IPS-18a (cell line): ENCODE measurements around the gene CXCR6.

Experiments used
- H3K27ac ChIP-seq: one replicate; pipeline ENCODE4 v1.5.1; 2013; ENCODE audit warnings: low read length
- H3K27me3 ChIP-seq: one replicate; pipeline ENCODE4 v1.6.1; 2013; ENCODE audit warnings: mild to moderate bottlenecking, low read length; ENCODE audit not compliant: control insufficient read depth, insufficient read depth
- H3K36me3 ChIP-seq: one replicate; pipeline ENCODE4 v1.6.1; 2013; ENCODE audit warnings: low read depth, low read length; ENCODE audit not compliant: control insufficient read depth
- H3K4me1 ChIP-seq: one replicate; pipeline ENCODE4 v1.6.1; 2013; ENCODE audit warnings: low read depth, low read length; ENCODE audit not compliant: control insufficient read depth
- H3K4me3 ChIP-seq: one replicate; pipeline ENCODE4 v1.5.1; 2013; ENCODE audit warnings: low read length
- H3K9ac ChIP-seq: one replicate; pipeline ENCODE4 v1.6.1; 2013; ENCODE audit warnings: mild to moderate bottlenecking, low read length, moderate library complexity
- H3K9me3 ChIP-seq: one replicate; pipeline ENCODE4 v1.6.1; 2013; ENCODE audit warnings: low read depth, low read length; ENCODE audit not compliant: control insufficient read depth

Gene CXCR6

DNA sequence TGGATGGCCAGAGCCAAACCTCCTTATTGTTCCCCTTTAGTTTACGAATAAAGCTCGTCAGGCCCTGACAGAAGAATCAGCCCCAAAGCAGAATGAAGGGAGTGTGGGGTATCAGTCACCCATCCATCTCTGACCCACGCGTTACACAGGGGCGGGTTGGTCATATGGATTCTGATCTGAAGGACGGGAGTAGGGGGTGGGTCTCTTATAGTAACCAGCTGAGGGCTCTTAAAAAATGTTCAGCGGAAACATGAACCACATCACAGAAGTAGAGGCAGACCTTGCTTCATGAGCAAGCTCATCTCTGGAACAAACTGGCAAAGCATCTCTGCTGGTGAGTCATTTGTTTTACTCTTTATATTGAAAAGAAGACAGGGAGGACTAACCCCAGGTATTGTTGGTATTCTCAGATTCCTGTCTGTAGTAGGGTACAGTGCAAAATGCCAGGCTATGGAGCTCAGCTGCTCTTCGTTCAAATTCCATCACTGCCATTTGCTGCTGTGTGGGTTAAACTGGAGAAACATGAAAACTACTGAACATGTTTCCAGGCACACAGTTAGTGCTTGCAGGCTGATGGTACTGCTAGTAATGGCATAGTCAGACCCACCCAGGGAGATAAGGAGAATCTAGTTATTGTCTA is at the start of gene CXCR6:
Gene CXCR6, plus strand, starts transcription at position 258 of the 640 bp plus-strand sequence. CDS start 3,018 bp downstream, outside the sequence.
- no peak within 1 kb of the TSS for H3K4me3 ChIP-seq
- H3K4me1 ChIP-seq: peaks cover 4% of the 10 kb centered on the region

DNA sequence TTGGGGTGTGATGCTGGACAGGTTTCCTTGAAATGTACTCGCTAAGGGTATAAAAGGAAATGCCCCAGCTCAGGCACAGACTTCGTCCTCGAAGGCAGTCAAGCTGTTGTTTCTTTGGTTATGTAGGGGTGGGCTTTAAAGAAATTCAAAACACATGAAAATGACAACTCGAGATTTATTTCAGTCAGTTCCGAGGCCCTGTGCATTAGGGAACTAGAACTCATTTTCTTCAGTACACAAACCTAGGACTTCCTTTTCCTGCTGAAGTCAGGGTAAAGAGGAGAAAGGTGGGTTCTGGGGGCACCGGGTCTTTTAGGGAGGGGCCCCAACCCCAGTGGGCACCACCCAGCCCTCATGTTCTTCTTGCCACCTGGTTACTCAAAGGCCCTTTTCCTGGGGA is 49.2 kb upstream of the CXCR6 start:
- H3K27me3 ChIP-seq: no peaks in the 10 kb centered on the region
- H3K4me1 ChIP-seq: no peaks in the 10 kb centered on the region

More for the DNA sequence above, at the start of gene CXCR6:
- no peaks in the 10 kb centered on the region for H3K9me3 ChIP-seq
- no peaks in the 10 kb centered on the region for H3K27me3 ChIP-seq
- no peak within 1 kb of the TSS for H3K9ac ChIP-seq
- peaks cover 19% of the 10 kb centered on the region for H3K36me3 ChIP-seq
- H3K27ac ChIP-seq: no peak within 1 kb of the TSS

GRCh38 chr3:45895686-45896468 is 47.4 kb upstream of the CXCR6 start:
- H3K36me3 ChIP-seq: no peaks in the 10 kb centered on the region
- no peaks in the 10 kb centered on the region for H3K27me3 ChIP-seq
- H3K4me3 ChIP-seq: no peak overlapping the region
- no peak overlapping the region for H3K27ac ChIP-seq
- no peaks in the 10 kb centered on the region for H3K9me3 ChIP-seq
- H3K4me1 ChIP-seq: no peaks in the 10 kb centered on the region
- no peak overlapping the region for H3K9ac ChIP-seq

More for the DNA sequence above, 49.2 kb upstream of the CXCR6 start:
- Histone ChIP-seq H3K9me3 (no peaks in the 10 kb centered on the region), H3K36me3 (no peaks in the 10 kb centered on the region), H3K27ac (no peak overlapping the region), H3K4me3 (no peak overlapping the region), H3K9ac (no peak overlapping the region)

DNA sequence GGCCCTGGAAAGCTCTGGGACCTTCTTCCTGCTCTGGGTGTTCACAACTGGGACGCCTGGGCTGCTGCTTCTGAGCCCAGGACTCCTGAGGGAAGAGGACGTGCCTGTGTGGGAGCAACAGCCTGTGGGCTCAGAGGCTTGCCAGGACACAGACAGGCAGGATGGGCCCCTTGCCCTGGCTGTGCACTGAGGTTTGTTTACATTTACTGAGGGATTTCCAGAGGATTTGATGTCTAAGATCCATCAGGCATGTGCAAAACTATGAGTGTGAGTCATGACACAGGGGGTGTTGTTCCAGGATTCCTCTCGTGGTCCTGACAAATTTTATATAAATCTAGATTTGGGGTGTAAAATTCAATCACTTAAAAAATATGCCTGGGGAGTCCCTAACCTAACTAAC is 46.3 kb upstream of the CXCR6 start:
- H3K4me1 ChIP-seq: no peaks in the 10 kb centered on the region
- H3K4me3 ChIP-seq: no peak overlapping the region
- no peaks in the 10 kb centered on the region for H3K9me3 ChIP-seq
- no peaks in the 10 kb centered on the region for H3K27me3 ChIP-seq
- H3K9ac ChIP-seq: no peak overlapping the region
- H3K27ac ChIP-seq: no peak overlapping the region
- no peaks in the 10 kb centered on the region for H3K36me3 ChIP-seq

GRCh38 chr3:45904931-45905330 is 38.3 kb upstream of the CXCR6 start:
- no peak overlapping the region for H3K9ac ChIP-seq
- H3K9me3 ChIP-seq: no peaks in the 10 kb centered on the region
- no peaks in the 10 kb centered on the region for H3K27me3 ChIP-seq
- H3K36me3 ChIP-seq: no peaks in the 10 kb centered on the region
- H3K4me3 ChIP-seq: no peak overlapping the region
- no peak overlapping the region for H3K27ac ChIP-seq
- no peaks in the 10 kb centered on the region for H3K4me1 ChIP-seq

DNA sequence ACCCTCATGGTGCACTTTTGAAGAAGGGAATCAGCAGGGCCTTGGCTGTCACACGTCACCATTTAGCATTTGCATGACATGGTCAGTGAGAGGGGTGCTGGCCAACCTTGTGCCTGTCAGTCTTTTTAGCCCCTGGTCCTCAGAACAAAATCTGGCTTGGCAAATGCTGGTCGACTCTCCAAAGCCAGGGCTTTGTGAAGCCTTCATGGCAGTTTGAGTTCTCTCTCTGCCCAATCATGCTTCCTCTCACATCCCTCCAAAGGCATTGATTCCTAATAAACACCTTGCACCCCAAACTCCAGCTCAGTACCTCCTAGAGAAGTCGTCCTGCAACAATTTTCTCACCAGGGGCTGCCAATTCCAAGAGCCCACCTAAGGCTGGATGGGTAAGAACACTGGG is 37.5 kb upstream of the CXCR6 start:
- Histone ChIP-seq H3K27me3 (no peaks in the 10 kb centered on the region), H3K4me1 (no peaks in the 10 kb centered on the region), H3K9me3 (no peaks in the 10 kb centered on the region), H3K27ac (no peak overlapping the region), H3K9ac (no peak overlapping the region), H3K4me3 (no peak overlapping the region), H3K36me3 (no peaks in the 10 kb centered on the region)

GRCh38 chr3:45906681-45907407 is 36.4 kb upstream of the CXCR6 start:
- Histone ChIP-seq H3K27me3 (no peaks in the 10 kb centered on the region), H3K9ac (no peak overlapping the region), H3K36me3 (no peaks in the 10 kb centered on the region), H3K4me3 (no peak overlapping the region), H3K4me1 (no peaks in the 10 kb centered on the region), H3K9me3 (no peaks in the 10 kb centered on the region), H3K27ac (no peak overlapping the region)

GRCh38 chr3:45907769-45908705 is 35.2 kb upstream of the CXCR6 start:
- Histone ChIP-seq H3K27me3 (no peaks in the 10 kb centered on the region), H3K36me3 (no peaks in the 10 kb centered on the region), H3K27ac (no peak overlapping the region), H3K9ac (no peak overlapping the region), H3K9me3 (no peaks in the 10 kb centered on the region), H3K4me3 (no peak overlapping the region), H3K4me1 (no peaks in the 10 kb centered on the region)

DNA sequence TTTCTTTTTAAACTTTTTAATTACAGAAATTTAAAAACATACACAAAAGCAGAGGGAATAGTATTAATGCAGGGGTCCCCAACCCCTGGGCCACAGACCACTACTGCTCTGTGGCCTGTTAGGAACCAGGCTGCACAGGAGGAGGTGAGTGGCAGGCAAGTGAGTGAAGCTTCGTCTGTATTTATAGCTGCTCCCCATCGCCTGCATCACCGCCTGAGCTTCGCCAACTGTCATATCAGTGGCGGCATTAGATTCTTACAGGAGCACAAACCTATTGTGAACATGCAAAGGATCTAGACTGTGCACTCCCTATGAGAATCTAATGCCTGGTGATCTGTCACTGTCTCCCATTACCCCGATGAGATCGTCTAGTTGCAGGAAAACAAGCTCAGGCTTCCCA is 34.5 kb upstream of the CXCR6 start:
- no peak overlapping the region for H3K9ac ChIP-seq
- H3K27me3 ChIP-seq: no peaks in the 10 kb centered on the region
- H3K4me1 ChIP-seq: no peaks in the 10 kb centered on the region
- H3K9me3 ChIP-seq: no peaks in the 10 kb centered on the region
- H3K27ac ChIP-seq: no peak overlapping the region
- no peaks in the 10 kb centered on the region for H3K36me3 ChIP-seq
- no peak overlapping the region for H3K4me3 ChIP-seq

DNA sequence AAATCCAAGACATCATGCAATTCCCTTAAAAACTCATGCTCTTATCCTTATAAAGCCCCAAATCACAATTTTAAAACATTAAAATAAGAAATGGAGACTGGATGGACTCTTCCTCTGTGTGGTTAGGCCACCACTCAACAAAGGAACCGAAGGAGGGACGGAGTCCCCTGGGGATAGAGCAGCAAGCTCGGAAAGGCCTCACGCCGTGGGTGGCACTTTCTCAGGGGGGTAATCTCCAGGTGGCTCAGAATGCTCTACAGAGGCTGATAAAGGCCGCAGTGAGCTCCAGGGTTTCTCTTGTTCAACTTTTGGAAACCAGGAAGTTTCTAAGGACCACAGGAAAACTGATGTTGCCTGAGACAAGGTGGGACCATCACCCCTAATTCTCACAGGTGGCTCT is 33.7 kb upstream of the CXCR6 start:
- Histone ChIP-seq H3K4me1 (no peaks in the 10 kb centered on the region), H3K4me3 (no peak overlapping the region), H3K9ac (no peak overlapping the region), H3K27ac (no peak overlapping the region), H3K9me3 (no peaks in the 10 kb centered on the region), H3K27me3 (no peaks in the 10 kb centered on the region), H3K36me3 (no peaks in the 10 kb centered on the region)

- Histone ChIP-seq H3K27me3 (no peaks in the 10 kb centered on the region), H3K36me3 (no peaks in the 10 kb centered on the region), H3K27ac (no peak overlapping the region), H3K4me1 (no peaks in the 10 kb centered on the region), H3K9me3 (no peaks in the 10 kb centered on the region), H3K9ac (no peak overlapping the region), H3K4me3 (no peak overlapping the region)
Measured at GRCh38 chr3:45910892-45911291, 32.4 kb upstream of the CXCR6 start.
